Astrocyte of the cerebellum (primary cell): ENCODE measurements around the gene TBR1.
A peak's percentile ranks its signal among the peaks of the same experiment; 100 is the strongest.

ENCODE experiments used
- DNase-seq: peaks from one replicate; pipeline ENCODE4 v3.0.0-alpha.2; 2011; ENCODE audit warnings: low read depth
- H3K4me3 ChIP-seq: 2 replicates; pipeline ENCODE4 v1.5.1; 2011; ENCODE audit warnings: mild to moderate bottlenecking, low read depth, low read length, moderate library complexity
- CTCF ChIP-seq: IDR thresholded peaks from 2 replicates; pipeline ENCODE4 v1.5.1; 2012; ENCODE audit warnings: low read length, low read depth, moderate library complexity, mild to moderate bottlenecking; ENCODE audit errors: missing control alignments
- in situ Hi-C: cut with HindIII; loops from 2 replicates; pipeline ENCODE4 v1.10.0; 2017; ENCODE audit warnings: low sequenced_read_pairs

The TBR1 gene

DNA sequence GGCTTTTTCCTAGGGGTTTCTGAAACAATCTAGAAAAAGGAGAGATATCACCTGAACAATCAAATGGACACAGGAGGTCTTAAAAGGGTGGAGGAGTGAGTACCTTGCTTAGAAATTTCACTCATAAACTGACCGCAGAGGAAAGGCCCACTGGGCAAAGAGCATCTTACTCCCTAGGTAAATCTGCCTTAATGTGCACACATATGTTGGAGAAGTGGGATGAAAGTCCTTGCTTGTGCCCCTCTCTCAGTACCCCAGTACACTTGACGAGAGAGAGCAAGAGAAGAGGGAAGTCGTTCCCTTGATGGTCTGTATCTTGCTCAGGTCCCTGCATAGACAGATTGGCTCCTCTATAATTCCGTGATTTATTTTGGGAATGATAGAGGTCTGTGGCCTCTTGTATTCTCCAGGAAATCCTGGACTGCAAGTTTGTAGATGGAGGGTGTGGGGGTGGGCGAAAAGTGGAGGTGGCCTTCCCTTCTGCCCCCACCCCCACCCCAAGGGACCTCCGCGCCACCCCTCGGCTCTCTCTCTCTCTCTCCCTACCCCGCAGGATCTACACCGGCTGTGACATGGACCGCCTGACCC, 6.8 kb downstream of the TBR1 start:
- no peak overlapping the region for H3K4me3 ChIP-seq
- no peak for DNase-seq
- in situ Hi-C loops: no loop called here
- TF ChIP-seq CTCF: no peak

DNA sequence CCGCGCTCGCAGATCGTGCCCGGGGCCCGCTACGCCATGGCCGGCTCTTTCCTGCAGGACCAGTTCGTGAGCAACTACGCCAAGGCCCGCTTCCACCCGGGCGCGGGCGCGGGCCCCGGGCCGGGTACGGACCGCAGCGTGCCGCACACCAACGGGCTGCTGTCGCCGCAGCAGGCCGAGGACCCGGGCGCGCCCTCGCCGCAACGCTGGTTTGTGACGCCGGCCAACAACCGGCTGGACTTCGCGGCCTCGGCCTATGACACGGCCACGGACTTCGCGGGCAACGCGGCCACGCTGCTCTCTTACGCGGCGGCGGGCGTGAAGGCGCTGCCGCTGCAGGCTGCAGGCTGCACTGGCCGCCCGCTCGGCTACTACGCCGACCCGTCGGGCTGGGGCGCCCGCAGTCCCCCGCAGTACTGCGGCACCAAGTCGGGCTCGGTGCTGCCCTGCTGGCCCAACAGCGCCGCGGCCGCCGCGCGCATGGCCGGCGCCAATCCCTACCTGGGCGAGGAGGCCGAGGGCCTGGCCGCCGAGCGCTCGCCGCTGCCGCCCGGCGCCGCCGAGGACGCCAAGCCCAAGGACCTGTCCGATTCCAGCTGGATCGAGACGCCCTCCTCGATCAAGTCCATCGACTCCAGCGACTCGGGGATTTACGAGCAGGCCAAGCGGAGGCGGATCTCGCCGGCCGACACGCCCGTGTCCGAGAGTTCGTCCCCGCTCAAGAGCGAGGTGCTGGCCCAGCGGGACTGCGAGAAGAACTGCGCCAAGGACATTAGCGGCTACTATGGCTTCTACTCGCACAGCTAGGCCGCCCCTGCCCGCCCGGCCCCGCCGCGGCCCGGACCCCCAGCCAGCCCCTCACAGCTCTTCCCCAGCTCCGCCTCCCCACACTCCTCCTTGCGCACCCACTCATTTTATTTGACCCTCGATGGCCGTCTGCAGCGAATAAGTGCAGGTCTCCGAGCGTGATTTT, 7.6 kb downstream of the TBR1 start:
- no peak for TF ChIP-seq CTCF
- no peak for DNase-seq
- in situ Hi-C loops: no loop called here
- H3K4me3 ChIP-seq: peak overlapping the region; percentile 18

DNA sequence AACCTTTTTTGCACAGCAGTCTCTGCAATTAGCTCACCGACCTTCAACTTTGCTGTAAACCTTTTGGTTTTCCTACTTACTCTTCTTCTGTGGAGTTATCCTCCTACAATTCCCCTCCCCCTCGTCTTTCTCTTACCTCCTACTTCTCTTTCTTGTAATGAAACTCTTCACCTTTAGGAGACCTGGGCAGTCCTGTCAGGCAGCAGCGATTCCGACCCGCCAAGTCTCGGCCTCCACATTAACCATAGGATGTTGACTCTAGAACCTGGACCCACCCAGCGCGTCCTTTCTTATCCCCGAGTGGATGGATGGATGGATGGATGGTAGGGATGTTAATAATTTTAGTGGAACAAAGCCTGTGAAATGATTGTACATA, 8.3 kb downstream of the TBR1 start:
- no peak overlapping the region for H3K4me3 ChIP-seq
- no peak for DNase-seq
- TF ChIP-seq CTCF: no peak
- in situ Hi-C loops: no loop called here

GRCh38 chr2:161424891-161425727, 9.0 kb downstream of the TBR1 start:
- TF ChIP-seq CTCF: no peak
- no peak for DNase-seq
- no peak overlapping the region for H3K4me3 ChIP-seq
- in situ Hi-C loops: no loop called here

DNA sequence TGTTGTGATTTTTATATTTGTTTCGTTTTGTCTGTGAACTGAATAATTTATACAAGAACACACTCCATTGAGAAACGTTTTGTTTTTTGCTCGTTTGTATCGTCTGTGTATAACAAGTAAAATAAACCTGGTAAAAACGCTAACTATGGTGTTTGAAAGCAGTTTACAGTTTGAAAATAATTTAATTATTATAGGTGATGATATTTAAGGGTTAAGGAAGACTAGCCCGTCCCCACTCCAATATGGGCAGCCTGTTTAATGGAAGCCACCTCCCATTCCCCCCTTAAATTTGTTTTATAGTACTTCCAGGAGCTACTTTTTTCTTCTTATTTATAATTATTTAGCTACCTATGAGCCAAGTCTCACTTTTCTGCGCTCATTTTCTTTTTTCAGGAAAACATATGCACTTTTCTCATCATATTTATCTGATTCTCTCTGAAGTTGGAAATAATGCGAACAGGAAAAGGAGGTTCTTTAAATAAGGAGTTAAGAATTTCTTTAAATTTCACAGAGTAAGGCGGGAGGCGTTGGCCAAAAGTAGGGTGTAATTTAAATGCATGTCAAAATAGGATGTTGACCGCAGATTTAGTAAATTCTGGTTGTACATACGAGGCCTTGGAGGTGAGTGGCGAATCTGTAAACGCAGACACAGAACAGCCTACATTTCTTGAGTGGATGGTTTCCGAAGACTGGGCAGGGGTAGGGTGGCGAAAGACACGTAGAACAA, 9.8 kb downstream of the TBR1 start:
- in situ Hi-C loops: no loop called here
- H3K4me3 ChIP-seq: no peak overlapping the region
- no peak for TF ChIP-seq CTCF
- DNase-seq: no peak
